MM.1S (cell line): Measurements from ENCODE around the gene HS6ST1.

Experiments
- CTCF ChIP-seq: fragments of 300-600 bp; sonication (generic); IDR thresholded peaks from 2 replicates; pipeline ENCODE4 v1.5.1; 2016; ENCODE audit warnings: antibody characterized with exemption, low read length, mixed read lengths
- EZH2phosphoT487 ChIP-seq: fragments of 300-600 bp; sonication (generic); IDR thresholded peaks from 2 replicates; pipeline ENCODE4 v1.6.1; 2018; ENCODE audit warnings: antibody characterized with exemption, low read length

- TF ChIP-seq CTCF (no peak), EZH2phosphoT487 (no peak)
These were observed 42.9 kb upstream of the HS6ST1 start for GRCh38 chr2:128361376-128362131.
